ENCODE data around the gene NFKBIE.

NFKBIE gene

DNA sequence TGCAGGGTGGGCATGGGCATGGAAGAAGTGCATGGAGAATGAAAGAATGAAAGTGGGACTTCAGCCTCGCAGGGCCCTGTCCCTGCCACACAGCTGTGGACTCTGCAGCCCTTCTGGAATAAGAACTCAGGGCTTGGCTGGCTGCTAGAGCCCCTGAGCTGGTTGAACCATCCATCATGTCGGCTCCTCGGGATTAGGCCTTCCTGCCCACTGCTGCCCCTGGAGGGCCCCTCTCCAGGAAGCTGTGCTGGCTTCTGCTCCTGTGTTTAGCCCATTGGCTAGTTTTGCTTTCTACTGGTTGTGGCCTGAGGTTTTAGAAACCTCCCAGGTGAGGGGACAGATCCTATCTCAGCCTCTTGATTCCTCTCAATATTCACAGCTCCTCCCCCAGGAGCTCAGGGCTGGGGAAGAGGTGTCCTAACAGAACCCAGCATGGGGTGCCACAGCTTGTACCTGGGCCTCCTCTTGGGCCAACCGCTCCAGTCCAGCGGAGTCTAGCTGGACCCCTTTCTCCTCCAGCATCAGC lies 39.9 kb upstream of the NFKBIE start:
- H3K9me3 ChIP-seq (ENCODE audit: severe bottlenecking): no peaks in the 10 kb centered on the region
- ATAC-seq (ENCODE audit: low read depth) (no peak), DNase-seq (ENCODE audit: low spot score) (no peak)
- peaks cover 65% of the 10 kb centered on the region for H3K36me3 ChIP-seq (ENCODE audit: low read depth)
- H3K27me3 ChIP-seq (ENCODE audit: insufficient read depth, poor library complexity, severe bottlenecking): no peaks in the 10 kb centered on the region
- no peak overlapping the region for H3K27ac ChIP-seq (ENCODE audit: poor library complexity, severe bottlenecking)
- H3K4me1 ChIP-seq (ENCODE audit: insufficient read depth, poor library complexity, severe bottlenecking): peaks cover 10% of the 10 kb centered on the region
- H3K4me3 ChIP-seq (ENCODE audit: severe bottlenecking): no peak overlapping the region
- TF ChIP-seq, protein P1, sequence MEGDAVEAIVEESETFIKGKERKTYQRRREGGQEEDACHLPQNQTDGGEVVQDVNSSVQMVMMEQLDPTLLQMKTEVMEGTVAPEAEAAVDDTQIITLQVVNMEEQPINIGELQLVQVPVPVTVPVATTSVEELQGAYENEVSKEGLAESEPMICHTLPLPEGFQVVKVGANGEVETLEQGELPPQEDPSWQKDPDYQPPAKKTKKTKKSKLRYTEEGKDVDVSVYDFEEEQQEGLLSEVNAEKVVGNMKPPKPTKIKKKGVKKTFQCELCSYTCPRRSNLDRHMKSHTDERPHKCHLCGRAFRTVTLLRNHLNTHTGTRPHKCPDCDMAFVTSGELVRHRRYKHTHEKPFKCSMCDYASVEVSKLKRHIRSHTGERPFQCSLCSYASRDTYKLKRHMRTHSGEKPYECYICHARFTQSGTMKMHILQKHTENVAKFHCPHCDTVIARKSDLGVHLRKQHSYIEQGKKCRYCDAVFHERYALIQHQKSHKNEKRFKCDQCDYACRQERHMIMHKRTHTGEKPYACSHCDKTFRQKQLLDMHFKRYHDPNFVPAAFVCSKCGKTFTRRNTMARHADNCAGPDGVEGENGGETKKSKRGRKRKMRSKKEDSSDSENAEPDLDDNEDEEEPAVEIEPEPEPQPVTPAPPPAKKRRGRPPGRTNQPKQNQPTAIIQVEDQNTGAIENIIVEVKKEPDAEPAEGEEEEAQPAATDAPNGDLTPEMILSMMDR (IDR thresholded peaks at IDR 0.05; ENCODE audit: poor library complexity, severe bottlenecking): no peak

DNA sequence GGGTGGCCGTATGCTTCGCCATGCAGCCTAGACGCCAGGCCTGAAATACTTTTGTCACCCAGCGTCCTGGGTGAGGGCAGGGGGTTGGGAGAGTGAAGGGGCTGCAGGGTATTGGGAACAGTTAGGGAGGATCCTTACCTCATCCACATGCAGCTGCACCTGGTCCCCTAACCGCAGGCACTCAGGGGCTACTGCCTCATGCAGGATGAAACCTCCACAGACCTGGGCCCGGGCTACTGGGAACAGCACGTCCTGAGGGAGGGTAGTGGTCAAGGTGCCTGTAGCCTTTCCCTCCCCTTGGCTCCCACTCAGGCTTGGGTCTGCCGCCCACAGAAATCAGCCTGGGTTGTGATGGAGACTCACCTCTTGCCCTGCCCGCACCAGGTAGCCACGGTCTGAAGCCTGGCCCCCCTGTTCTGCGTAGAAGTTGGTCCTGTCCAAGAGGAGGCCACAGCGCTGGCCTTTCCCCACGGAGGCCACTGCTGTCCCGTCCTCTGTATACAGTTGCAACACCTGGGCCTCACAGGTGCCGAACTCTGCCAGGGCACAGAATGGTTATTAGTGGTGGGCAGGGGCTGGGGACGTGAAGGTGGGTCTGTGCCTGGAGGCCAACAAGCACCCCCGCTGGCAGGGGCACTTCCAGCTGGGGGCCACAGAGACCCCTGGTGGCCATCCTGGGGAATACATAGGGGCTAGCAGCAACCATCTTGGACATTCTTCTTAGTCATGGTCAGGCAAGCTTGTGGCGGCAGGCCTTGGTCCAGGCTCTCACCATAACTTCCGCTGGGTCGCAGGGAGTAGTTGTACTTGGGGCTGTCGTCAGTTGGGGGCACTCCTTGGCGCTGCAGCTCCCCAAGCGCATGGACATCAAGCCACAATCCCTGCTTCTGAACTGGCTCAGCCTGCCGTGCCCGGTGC lies 39.2 kb upstream of the NFKBIE start:
- H3K36me3 ChIP-seq (ENCODE audit: low read depth): peaks cover 60% of the 10 kb centered on the region
- peaks cover 7% of the 10 kb centered on the region for H3K4me1 ChIP-seq (ENCODE audit: insufficient read depth, poor library complexity, severe bottlenecking)
- no peaks in the 10 kb centered on the region for H3K27me3 ChIP-seq (ENCODE audit: insufficient read depth, poor library complexity, severe bottlenecking)
- H3K27ac ChIP-seq (ENCODE audit: poor library complexity, severe bottlenecking): no peak overlapping the region
- DNase-seq (ENCODE audit: low spot score) (no peak), ATAC-seq (ENCODE audit: low read depth) (peak; percentile 37; the same call in 1 of the 3 replicates)
- TF ChIP-seq, protein P1 (IDR thresholded peaks at IDR 0.05; ENCODE audit: poor library complexity, severe bottlenecking): peak; percentile 61
- H3K4me3 ChIP-seq (ENCODE audit: severe bottlenecking): no peak overlapping the region
- H3K9me3 ChIP-seq (ENCODE audit: severe bottlenecking): no peaks in the 10 kb centered on the region

DNA sequence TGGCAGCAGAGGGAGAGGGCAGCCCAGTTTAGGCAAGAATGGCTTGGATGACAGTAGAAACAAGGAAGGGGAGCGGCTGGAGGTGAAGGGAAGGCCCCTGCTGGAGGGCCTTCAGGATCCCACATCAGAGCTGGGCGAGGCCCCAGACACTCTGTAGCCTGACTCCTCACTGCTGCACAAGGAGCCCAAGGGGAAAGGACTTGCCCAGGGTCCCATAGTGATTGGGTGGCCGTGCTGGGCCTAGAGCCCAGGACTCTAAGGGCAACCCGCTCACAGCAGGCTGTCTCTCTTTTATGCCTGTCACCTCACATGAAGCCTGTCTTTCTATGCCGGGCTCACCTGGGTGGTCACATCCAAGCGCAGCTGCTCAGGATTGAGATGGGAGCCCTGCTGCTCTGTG lies 38.5 kb upstream of the NFKBIE start:
- H3K9me3 ChIP-seq (ENCODE audit: severe bottlenecking): no peaks in the 10 kb centered on the region
- H3K36me3 ChIP-seq (ENCODE audit: low read depth): peaks cover 54% of the 10 kb centered on the region
- no peak overlapping the region for H3K27ac ChIP-seq (ENCODE audit: poor library complexity, severe bottlenecking)
- no peaks in the 10 kb centered on the region for H3K27me3 ChIP-seq (ENCODE audit: insufficient read depth, poor library complexity, severe bottlenecking)
- no peak overlapping the region for H3K4me3 ChIP-seq (ENCODE audit: severe bottlenecking)
- ATAC-seq (ENCODE audit: low read depth) (no peak), DNase-seq (ENCODE audit: low spot score) (no peak)
- peaks cover under 1% of the 10 kb centered on the region for H3K4me1 ChIP-seq (ENCODE audit: insufficient read depth, poor library complexity, severe bottlenecking)
- TF ChIP-seq, protein P1 (IDR thresholded peaks at IDR 0.05; ENCODE audit: poor library complexity, severe bottlenecking): no peak

DNA sequence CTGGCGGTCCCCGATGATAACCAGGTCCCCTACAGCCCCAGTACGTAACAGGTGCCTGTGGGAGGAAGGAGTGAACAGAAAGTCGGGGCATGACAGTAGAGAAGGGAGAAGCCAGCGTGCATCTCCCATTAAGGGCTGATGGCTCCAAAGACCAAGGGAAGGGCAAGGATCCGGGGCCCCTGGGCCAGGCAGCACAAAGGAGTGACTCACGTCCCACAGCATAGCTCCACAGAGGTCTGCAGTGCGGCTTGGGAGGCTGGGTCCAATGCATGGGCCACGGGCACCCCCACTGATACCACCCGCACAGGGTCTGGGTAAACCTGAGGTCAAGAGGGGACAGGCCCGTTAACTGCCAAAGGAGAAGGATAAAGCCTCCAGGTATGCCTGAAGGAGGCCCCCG lies 37.5 kb upstream of the NFKBIE start:
- Histone ChIP-seq H3K27me3 (ENCODE audit: insufficient read depth, poor library complexity, severe bottlenecking) (peaks cover 5% of the 10 kb centered on the region), H3K27ac (ENCODE audit: poor library complexity, severe bottlenecking) (no peak overlapping the region), H3K36me3 (ENCODE audit: low read depth) (peaks cover 44% of the 10 kb centered on the region), H3K4me1 (ENCODE audit: insufficient read depth, poor library complexity, severe bottlenecking) (no peaks in the 10 kb centered on the region), H3K9me3 (ENCODE audit: severe bottlenecking) (no peaks in the 10 kb centered on the region), H3K4me3 (ENCODE audit: severe bottlenecking) (no peak overlapping the region)
- ATAC-seq (ENCODE audit: low read depth) (no peak), DNase-seq (ENCODE audit: low spot score) (no peak)
- TF ChIP-seq, protein P1 (IDR thresholded peaks at IDR 0.05; ENCODE audit: poor library complexity, severe bottlenecking): no peak
